ENCODE results near the gene PFKP.

The PFKP gene

DNA sequence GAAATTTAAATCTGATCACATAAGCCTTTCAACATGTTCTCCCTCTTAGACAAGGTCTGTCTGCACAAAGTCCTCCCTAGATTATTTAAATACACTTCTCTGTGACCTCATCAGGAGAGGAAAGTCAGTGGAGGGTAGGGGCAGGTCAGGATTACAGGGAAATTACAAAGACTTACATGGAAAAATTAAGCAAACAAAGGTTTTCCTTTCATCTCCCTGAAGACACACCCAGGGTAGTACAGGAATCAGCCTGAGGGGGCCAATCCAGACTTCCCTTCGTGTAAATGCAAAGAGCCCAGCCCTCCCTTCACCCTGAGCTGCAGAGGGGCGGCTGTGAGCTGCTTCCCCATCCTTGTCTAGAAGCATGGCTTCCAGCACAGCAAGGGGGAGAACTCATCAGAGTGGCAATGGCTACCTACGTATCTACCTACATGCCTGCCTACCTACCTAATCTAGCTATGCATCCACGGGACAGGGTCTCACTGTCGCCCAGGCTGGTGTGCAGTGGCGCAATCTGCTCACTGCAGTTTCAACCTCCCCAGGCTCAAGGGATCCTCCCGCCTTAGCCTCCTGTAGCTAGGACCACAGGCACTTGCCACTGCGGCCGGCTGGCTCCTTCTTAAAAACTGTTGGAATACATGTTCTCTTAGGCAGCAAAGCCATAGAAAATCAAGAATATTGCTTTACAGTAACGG lies 72.0 kb downstream of the PFKP start:
- DNase-seq: no peak

DNA sequence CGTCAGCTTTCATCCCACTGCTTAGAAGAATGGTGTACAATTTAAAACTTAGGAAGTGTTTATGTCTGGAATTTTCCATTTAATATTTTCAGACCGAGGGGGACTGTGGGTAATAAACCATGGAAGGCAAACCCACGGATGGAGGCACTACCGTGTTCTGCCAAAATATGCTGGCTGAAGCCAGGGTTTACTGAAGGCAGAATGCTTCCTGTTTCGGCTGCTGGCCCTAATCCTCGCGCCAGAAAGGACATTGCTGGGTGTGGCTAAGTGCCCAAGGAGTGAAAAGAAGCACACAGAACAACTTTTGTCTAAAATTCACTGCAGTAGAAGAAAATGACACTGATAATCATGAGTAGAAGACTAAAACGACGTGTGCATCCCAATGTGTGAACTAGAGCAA lies 72.9 kb downstream of the PFKP start:
- DNase-seq: no peak

DNA sequence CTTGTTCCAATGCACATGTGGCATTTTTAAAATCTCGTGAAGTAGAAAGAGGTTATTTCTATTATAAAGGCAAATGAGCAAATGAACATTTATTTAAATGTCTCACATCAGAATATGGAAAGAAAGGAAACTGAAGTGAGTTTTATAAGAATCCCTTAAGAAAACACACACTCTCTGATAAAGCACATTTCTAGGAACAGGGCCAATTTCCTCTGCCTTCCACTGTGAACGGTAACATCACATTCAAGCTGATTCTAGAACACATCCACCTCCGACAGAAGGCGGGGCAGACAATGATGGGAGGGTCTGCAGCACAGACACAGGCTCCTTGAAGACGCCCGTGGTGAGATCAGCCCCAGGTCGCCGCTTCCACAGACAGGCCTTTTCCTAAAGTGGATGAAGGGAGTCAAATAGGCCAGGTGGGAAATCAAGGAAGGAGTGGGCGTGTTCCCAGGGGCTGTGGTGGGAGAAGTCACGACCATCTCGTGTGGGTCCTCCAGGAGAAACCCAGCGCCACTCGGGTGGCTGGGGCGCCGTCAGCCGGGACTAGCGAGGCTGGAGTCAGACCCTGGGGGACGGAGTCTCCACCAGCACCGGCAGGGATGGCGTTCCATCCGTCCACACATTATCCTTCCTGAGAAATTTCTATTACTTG lies 74.1 kb downstream of the PFKP start:
- no peak for DNase-seq

DNA sequence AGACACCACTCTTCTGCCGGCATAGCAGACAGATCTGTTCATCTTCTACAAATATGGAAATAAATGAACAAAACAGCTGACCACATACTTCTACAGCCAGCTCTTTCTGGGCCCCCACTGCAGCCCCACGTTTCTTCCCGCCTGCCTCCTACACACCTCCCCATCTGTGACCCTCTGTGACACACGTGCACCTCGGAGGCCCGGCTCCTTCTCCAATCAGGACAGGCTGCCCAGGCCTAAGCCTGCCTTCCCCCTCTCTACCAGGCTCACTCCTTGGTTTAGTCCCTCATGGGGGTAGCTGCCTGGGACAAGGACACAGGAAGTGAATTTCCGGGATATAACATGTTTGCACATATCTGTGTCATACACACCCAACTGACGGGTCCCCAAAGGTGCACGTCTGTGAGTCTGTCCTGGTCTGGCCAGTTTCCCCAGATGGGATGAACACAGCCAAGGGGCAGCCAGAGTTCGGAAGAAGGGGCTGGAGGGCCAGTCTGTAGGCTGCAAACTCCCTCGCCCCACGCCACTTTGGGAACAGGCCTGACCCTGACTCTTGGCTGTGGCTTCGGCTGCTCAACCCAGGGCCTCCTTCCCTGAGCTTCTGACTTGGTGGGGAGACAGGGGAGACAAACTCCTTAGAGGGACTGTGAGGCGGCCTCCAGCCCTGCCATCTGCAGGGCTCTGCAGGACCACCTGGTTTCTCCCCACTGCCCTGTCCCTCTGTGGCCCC lies 75.0 kb downstream of the PFKP start:
- DNase-seq: no peak

DNA sequence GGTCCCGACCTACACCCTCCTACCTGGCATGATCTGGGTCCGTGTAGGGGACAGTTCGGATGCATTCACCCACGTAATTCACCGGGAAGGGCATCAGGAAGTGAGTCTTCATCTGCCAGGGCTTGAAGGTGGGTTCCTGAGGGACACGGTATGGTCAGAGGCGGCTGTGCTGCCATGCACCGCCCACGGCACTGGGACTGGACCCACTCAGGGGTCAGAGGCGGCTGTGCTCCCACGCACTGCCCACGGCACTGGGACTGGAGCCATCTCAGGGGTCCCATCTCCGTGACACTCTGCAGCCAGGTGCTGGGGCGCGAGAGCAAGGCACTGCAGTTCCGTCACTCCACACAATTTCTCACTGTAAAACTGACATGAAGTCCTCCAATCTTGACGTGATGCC lies 76.0 kb downstream of the PFKP start:
- DNase-seq: no peak

DNA sequence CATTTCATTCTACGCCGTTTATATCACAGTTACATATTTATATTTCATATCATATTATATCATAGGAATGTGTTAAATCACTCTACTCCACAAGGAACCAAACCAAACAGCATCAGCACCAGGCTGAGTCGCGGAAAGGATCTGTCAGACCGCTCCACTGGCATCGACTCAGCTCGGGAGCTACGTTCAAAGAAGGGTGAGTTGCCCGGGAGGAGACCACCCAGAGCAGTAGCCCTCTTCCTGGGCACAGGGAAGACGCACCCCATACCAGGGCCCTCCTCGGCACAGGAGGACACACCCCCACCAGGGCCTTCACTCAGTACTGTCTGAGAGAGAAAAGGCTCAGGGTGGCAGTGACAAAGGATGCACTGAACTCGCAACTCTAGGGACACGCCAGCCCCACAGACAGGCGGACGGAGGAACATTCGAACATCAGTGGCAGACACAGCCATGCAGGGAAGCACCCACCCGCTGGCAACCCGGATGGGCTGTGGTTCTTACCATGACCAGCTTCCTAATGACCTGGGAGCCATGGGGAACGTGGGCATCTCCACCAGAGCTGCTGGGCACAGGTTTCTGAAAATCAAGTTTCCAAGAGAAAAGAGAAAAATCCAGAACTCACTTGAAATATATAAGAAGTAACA lies 76.6 kb downstream of the PFKP start:
- DNase-seq: no peak

DNA sequence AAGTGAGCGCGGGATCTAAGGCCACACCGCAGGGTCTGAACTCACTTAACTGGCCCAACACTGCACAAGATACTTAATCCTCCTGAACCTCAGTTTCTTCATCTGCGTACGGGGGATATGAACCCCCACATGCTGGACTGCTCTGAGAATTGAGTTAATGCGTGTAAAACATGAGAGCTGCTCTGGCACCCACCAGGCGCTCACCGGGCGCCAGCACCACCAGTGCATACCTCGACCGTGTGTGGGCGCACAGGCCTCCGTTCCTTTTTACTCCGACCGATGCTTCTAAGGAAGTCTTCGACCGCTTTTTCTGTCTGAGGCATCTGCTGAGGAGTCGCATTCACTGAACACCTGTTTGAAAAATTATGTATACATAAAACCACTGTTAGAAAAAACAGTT lies 78.0 kb downstream of the PFKP start:
- DNase-seq: no peak

DNA sequence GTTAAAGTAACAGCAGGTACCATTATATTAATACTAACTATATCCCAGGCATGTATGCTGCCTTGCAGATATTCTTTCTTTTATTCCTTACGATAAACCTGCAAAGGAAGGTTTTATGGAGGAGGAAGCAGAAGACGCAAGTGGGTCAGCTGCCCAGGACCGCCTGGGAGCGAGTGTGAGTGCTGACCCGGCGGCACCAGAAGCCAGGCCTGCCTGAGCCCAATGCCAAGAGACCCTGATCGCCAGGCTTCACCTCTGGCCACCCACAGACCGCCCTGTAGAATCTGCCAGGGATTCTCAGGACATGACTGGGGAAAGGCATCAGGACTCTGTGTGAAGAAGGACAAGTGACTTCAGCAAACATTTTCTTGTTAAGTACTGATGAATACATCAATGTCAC lies 78.9 kb downstream of the PFKP start:
- no peak for DNase-seq

DNA sequence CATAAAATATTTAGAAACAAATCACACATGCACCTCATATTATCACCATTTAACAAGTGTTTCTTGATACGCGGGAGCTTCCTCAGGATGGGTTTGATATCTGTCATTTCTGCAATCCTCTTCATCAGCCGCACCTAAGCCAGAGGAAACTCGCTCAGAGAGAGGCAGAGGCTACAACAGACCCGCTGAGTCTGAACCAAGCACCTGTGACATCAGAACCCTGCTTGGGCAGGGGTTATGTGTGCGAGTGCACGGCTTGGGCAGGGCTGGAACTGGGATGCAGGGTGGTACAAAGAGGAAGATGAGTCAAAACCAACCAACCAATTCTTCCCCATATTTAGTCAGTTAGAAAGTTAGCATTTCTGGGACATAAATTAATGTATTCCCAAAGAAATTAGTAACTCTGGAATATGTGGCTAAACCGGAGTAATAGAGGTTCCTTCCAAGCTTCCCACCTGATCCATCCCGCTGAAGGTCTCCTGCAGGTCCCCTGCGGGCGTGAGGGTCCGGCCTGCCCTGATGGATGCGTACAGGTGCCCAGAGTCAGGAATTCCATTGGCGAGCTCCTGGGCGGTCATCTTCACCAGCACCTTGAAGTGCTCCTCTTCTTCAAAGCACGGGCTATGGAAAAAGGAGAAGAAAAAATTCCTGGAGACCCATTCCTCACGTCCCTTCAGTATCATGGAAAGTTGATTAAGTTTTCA lies 79.9 kb downstream of the PFKP start:
- no peak for DNase-seq

DNA sequence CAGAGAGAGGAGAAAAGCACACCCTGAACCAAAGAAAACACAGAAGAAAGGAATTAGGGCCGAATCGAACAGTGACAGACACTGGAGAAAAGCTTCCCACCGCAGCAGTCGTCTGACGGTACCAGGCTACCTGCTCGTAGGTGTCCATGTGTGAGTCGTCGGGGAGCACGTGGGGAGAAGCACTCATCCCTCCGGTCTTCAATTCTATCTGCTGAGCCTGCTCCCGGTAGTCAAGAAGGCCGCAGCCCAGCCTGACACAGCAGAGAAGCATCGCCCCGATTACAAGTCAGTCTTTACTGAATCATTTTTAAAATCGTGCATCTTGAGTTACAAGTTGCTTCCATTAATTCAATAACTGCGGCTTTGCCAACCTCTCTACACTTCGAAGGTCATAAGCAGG lies 80.7 kb downstream of the PFKP start:
- no peak for DNase-seq

DNA sequence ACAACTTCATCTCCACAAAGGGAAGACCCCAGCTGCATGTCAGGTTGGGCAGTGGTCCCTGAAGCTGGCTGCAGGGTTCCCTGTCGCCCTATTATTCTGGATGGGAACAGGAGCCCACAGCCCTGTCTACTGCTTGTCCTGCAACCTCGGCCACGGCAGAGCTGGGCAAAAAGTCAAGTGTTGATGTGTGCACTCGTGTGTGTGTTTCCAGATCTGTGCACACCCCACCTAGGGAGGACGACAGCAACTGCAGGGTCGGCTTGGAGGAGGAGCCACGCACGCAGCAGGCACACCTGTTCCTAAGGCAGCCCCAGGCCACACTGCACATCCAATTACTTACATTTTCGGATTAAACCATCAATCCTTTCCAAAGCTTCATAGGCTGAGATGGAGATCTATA lies 81.6 kb downstream of the PFKP start:
- DNase-seq: no peak

DNA sequence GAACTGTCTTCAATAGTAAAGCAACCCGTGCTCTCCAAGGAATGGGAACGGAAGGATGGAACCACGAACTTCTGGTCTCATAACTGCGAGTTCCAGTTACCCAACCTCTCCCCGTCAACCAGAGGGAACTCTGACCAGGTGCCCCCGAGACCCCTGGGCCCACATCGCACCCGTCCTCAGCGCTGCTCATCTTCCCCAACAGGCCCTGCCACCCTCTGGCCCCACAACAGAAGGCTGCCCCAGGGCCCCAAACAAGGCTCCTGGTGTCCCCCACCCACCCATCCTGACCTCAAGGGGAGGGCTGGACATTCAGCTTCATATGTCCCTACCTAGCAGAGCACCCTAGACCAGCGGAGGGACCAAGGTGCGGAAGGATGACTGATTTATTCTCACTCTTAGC lies 82.6 kb downstream of the PFKP start:
- DNase-seq: no peak

DNA sequence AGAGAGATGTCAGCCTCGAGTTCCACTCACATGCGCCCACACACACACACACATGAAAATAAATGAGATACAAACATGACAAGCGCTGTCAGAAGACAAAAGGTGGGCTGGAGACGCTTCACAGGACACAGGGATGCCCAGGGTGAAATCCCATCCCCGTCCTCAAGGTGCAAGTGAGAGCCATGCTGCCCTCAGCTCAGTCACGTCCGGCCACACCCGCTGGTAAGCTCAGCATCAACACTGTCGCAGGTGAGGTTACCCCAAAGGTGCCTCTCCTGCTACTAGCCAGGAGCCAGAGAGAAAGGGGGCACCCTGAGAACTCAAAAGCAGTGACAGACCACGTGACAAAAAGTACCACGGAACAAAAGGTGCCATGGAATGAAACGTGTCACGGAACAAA lies 83.0 kb downstream of the PFKP start:
- DNase-seq: no peak

DNA sequence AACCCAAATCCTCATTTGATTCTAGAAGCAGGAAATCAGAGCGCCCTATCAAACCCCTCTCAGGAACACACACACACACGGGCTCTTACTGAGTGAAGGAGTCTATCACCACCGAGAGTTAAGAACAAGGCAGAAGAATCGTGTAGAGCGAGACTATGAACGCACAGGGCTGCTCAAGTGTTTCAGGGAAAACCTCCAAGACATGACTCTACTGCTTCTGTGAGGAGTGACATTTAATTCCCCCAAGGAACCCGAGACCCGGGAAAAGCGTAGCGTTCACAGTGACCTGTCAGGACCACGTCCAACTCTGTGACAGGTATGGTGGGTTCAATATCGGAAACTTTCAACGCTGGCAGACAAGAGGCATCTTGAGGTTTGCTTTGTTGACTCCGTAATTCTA lies 83.6 kb downstream of the PFKP start:
- no peak for DNase-seq

DNA sequence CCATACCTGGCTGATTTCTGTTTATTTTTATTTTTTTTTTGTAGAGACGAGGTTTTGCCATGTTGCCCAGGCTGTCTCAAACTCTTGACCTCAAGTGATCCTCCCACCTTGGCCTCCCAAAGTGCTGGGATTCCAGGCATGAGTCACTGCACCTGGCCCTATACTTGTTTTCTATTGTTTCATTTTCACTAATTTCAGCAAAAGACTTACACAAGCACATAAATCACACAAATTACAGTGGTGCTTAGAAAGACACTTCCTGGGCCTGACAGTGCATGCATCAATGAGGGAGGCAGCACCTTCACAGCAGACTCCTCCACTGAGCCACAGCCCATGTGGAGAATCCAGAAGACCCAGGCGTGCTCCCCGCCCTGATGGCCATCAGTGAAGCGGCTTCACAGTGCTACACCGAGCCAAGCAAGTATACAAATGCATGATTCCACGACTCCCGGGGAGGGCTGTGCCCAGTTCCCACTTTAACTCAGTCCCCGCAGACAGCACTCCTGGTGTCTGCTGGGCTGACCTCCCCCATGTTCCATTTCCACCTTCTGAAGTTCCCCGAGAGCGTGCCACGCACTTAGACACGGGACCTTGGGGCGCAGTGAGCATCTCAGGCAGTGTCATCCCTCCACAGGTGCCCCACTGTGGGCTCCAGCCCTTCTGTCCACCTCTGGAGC lies 84.7 kb downstream of the PFKP start:
- DNase-seq: no peak

DNA sequence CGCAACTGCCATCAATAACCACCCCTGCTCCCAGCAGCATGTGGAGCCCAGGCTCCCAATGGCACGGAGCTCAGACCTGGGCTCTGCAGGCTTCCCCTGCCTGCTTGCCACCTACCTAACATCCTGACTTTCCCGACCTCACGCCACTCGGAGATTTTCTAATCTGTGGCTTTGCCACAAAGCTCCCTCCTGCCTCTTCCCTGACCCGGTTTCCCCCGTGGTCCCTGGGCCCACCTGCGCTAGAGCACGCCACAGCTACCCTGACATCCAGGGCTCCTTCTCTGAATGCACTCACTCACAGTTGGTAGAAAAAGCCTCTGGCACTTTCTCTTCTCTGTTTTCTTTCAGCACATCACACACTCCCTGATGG lies 85.2 kb downstream of the PFKP start:
- DNase-seq: no peak

DNA sequence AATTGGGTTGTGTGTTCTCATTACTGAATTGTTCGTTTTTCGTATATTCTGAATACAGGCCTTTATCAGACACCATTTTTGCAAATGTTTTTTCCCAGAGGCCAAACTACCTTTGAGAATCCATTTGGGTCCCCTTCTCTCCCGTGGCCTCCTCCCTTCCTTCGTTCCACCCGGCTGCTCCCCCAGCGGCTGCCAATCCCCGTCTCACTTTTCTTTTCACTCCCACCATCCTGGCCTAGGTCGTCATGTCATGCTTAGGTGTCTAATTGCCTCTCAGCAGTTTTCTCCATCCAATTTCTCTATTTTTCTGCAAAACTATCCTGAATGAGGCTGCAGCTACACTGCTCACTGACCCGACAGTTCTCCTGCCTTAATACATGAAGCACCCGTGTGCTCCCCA lies 87.3 kb downstream of the PFKP start:
- DNase-seq: no peak

DNA sequence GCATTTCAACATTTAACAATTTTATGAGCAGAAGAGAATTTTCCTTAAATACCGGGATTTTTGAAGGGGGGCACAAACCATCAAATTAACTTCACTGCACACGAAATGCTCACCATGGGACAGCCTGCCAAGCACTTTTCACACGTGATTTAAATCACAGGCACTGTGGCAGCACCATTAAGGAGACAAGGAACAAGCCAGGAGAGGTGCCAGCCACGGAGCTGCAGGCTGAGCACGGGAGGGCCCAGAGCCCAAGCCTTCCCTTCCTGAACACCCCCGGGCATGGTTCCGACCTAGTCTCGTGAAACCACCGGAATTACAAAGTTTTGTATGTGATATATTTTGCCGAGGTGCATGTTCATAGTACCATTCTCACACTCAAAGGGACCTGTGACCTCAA lies 91.8 kb downstream of the PFKP start:
- no peak for DNase-seq

DNA sequence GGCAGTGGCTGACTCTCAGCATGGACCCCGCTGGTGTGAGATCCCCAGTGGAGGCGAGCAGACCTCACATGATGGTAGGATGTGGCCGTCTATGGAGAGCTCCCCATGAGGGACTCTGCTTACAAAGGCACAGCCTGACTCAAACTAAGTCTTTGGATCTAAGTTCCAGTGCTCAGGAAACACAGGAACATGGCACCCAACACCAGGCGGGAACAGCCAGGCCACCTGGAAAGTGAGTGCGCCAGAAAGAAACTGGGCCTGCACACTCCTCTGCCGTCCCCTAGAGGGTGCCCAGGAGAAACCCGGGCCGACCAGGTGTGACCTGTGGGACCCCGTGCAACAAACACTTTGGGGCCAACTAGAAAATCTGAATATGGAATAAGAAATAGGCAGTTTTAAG lies 95.2 kb downstream of the PFKP start:
- no peak for DNase-seq

DNA sequence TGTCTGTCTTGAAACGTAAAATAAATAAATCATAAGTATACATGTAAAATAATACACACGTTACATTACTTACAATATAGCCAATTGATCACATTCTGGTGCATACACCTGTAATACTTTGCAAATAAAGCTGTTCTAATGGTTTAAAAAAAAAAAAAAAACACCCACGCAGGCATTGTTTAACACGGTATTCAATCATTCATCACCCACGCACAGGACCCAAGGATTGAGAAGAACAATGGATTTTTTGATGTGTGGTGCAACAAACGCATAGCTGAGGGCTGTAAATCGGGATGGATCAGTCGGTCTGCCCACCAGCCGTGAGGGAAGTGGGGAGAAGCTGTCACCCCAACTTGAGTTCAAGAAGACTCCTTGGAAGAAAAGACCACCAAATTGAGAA lies 96.5 kb downstream of the PFKP start:
- no peak for DNase-seq

DNA sequence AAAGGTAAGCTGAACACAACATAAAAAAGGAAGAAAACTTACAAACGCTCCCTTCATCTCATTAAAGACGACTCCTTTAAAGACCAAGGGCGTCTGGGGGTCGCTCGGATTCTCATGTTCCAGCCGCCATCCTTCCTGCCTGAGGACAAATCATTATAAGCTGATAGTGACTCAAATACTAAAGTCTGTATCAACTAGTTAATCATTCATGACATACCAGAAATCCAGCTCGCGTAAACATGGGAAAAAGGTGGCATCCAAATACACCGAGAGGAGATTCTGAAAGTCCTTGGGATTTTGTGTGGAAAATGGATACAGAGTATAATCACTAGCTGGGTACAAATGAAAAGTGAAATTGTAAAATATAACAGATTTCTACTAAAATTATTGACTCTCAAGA lies 97.8 kb downstream of the PFKP start:
- no peak for DNase-seq

DNA sequence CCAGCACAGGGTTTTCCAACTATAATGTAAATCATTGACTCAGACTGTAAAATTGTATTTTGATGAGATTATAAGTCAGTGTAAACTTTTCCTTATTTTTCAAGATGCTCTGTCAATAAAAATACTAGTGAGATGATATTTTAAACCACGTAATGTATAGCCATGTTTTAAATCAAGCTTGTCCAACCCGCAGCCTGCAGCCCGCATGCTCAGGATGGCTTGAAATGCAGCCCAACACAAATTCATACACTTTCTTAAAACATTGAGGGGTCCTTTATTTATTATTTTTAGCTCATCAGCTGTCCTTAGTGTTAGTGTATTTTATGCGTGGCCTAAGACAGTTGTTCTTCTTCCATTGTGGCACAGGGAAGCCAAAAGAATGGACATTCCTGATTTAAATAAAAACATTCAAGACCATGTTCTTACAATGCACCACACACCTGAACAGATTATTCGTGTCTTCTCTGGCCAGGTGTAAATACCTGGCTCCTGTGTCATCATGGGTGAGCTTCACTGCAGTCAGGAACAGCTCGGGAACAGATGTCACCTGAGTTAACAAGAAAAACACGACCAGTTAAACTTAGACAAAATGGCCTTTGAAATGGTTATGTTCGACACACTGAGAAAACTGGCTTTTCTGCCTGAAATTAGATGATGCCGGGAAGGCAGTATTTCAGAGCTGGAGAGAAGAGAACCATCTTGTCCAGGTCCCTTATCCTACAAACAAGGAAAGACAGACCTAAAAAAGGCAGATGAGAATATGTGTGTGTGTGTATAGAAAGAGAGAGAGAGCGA lies 99.3 kb downstream of the PFKP start:
- DNase-seq: no peak
